ENCODE results near the gene DENND2A.
"Not testable (repeated sequence)": the region's sequence is repeated elsewhere in the genome, so short reads cannot be mapped to it uniquely, and the experiment has no call there.

DENND2A gene

GRCh38 chr7:140635816-140636215 is 4.8 kb downstream of the DENND2A start:
- H3K4me3 ChIP-seq (ENCODE audit: low read depth, low read length): no peak overlapping the region

GRCh38 chr7:140635345-140635744 is 5.3 kb downstream of the DENND2A start:
- H3K4me3 ChIP-seq (ENCODE audit: low read depth, low read length): no peak overlapping the region
- no peak for TF ChIP-seq CTCF (IDR thresholded peaks at IDR 0.05; ENCODE audit: control insufficient read depth, extremely low read depth, insufficient read depth)
- no peak for DNase-seq (ENCODE audit: low read depth)

More at GRCh38 chr7:140635816-140636215, 4.8 kb downstream of the DENND2A start:
- no peak for DNase-seq (ENCODE audit: low read depth)
- no peak for TF ChIP-seq CTCF (IDR thresholded peaks at IDR 0.05; ENCODE audit: control insufficient read depth, extremely low read depth, insufficient read depth)

- TF ChIP-seq CTCF (IDR thresholded peaks at IDR 0.05; ENCODE audit: control insufficient read depth, extremely low read depth, insufficient read depth): no peak
- no peak for DNase-seq (ENCODE audit: low read depth)
- no peak overlapping the region for H3K4me3 ChIP-seq (ENCODE audit: low read depth, low read length)
Observed at GRCh38 chr7:140631602-140632001, 9.0 kb downstream of the DENND2A start.

GRCh38 chr7:140631021-140631420 is 9.6 kb downstream of the DENND2A start:
- H3K4me3 ChIP-seq (ENCODE audit: low read depth, low read length): no peak overlapping the region
- DNase-seq (ENCODE audit: low read depth): no peak

GRCh38 chr7:140625908-140626868 is 14.4 kb downstream of the DENND2A start:
- no peak for DNase-seq (ENCODE audit: low read depth)
- TF ChIP-seq CTCF (IDR thresholded peaks at IDR 0.05; ENCODE audit: control insufficient read depth, extremely low read depth, insufficient read depth): no peak
- H3K4me3 ChIP-seq (ENCODE audit: low read depth, low read length): no peak overlapping the region

More at GRCh38 chr7:140631021-140631420, 9.6 kb downstream of the DENND2A start:
- TF ChIP-seq CTCF (IDR thresholded peaks at IDR 0.05; ENCODE audit: control insufficient read depth, extremely low read depth, insufficient read depth): no peak

- H3K4me3 ChIP-seq (ENCODE audit: low read depth, low read length); DNase-seq (ENCODE audit: low read depth): not testable (repeated sequence)
Observed at GRCh38 chr7:140625192-140625558, 15.4 kb downstream of the DENND2A start.

- H3K4me3 ChIP-seq (ENCODE audit: low read depth, low read length): no peak overlapping the region
- no peak for TF ChIP-seq CTCF (IDR thresholded peaks at IDR 0.05; ENCODE audit: control insufficient read depth, extremely low read depth, insufficient read depth)
- no peak for DNase-seq (ENCODE audit: low read depth)
Observed at GRCh38 chr7:140624392-140625191, 16.0 kb downstream of the DENND2A start.

Measured in LNCaP clone FGC (cell line).